Right kidney (tissue), 9 donors: ENCODE results near the gene AQP6.

ENCODE experiments used
- DNase-seq: peaks from one replicate; pipeline ENCODE4 v3.0.0-alpha.2; 2016
- long read RNA-seq, 8 donors: transcript quantifications; one replicate each; lab custom pipeline, GENCODE V29; 2026

Gene AQP6, protein sequence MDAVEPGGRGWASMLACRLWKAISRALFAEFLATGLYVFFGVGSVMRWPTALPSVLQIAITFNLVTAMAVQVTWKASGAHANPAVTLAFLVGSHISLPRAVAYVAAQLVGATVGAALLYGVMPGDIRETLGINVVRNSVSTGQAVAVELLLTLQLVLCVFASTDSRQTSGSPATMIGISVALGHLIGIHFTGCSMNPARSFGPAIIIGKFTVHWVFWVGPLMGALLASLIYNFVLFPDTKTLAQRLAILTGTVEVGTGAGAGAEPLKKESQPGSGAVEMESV
- long read RNA-seq, donor 1, transcript AQP6-201 (4 exons, 1,398 nt), result major isoform, 5 of 11 reads
- long read RNA-seq, donor 1, partial matches to known transcripts, result 0 of 11 reads
- long read RNA-seq, donor 1, other reads (novel, unspliced or antisense), result 6 of 11 reads
- long read RNA-seq, donor 2, transcript AQP6-201 (4 exons, 1,398 nt), result major isoform, 5 of 5 reads
- long read RNA-seq, donor 2, partial matches to known transcripts, result 0 of 5 reads
- long read RNA-seq, donor 2, other reads (novel, unspliced or antisense), result 0 of 5 reads
- long read RNA-seq, donor 3, transcript AQP6-201 (4 exons, 1,398 nt), result major isoform, 8 of 8 reads
- long read RNA-seq, donor 3, partial matches to known transcripts, result 0 of 8 reads
- long read RNA-seq, donor 3, other reads (novel, unspliced or antisense), result 0 of 8 reads
- long read RNA-seq, donor 4, transcript AQP6-201 (4 exons, 1,398 nt), result major isoform, 8 of 8 reads
- long read RNA-seq, donor 4, partial matches to known transcripts, result 0 of 8 reads
- long read RNA-seq, donor 4, other reads (novel, unspliced or antisense), result 0 of 8 reads
- long read RNA-seq, donor 5, transcript AQP6-201 (4 exons, 1,398 nt), result major isoform, 6 of 6 reads
- long read RNA-seq, donor 5, partial matches to known transcripts, result 0 of 6 reads
- long read RNA-seq, donor 5, other reads (novel, unspliced or antisense), result 0 of 6 reads
- long read RNA-seq, donor 6, transcript AQP6-201 (4 exons, 1,398 nt), result major isoform, 5 of 5 reads
- long read RNA-seq, donor 6, partial matches to known transcripts, result 0 of 5 reads
- long read RNA-seq, donor 6, other reads (novel, unspliced or antisense), result 0 of 5 reads
- long read RNA-seq, donor 7, transcript AQP6-201 (4 exons, 1,398 nt), result major isoform, 7 of 7 reads
- long read RNA-seq, donor 7, partial matches to known transcripts, result 0 of 7 reads
- long read RNA-seq, donor 7, other reads (novel, unspliced or antisense), result 0 of 7 reads
- long read RNA-seq, donor 8, partial matches to known transcripts, result 0 of 4 reads
- long read RNA-seq, donor 8, other reads (novel, unspliced or antisense), result 0 of 4 reads

DNA sequence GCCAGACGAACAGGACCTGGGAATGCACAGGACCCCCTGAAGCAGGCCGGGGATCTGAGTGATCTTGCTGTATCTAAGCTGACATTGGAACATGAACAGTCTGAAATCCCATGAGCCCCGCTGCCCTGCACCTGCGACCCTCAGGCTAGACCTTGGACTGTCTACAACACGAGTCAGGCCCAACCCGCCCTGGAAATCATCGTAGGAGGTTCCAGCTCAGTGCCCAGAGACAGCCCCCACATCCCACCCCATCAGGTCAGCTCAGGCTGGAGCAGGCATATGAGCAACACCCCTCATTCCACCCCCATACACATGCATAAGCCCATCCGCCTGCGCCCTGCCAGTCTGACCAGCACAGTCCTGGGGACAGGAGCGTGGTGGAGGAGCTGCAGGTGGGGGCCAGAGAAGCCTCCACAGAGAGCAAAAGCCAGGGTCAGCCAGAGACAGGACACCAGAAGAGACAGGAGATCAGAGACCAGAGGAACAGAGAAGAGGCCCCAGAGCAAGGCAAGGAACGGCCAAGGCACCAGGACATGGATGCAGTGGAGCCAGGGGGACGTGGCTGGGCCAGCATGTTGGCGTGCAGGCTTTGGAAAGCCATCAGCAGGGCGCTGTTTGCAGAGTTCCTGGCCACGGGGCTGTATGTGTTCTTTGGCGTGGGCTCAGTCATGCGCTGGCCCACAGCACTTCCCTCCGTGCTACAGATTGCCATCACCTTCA is at the start of gene AQP6:
AQP6 (plus strand) TSS at position 307 of the 720 bp plus-strand sequence; CDS start at position 534, 227 bp downstream.
- peak; percentile 39 for DNase-seq

DNA sequence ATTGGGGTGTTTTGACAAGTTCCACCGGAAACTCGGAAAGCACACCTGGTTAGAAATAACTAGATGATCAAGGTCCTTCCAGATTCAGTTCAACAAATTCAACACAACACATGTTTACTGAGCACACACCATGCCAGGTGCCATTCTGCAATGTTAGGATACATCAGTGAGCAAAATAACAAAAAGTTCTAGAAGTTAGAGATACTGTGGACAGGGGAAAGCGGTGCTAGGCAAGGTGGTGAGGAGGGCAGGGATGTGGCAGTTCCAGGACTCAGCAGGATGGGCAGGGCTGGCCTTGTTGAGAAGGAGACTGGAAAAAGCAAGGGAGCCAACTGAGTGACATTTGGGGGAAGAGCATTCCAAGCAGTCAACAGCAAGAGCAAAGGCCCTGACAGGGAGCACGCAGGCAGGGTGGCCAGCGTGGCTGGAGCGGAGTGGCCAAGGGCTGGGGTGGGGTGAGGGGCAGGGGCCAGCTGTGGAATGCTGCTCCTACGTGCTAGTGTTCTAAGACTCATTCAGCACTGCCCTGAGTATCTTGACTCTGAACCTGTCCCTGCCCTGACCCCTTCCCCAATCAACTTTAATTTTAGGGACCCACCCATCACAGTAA is 49.6 kb upstream of the AQP6 start:
- no peak for DNase-seq

DNA sequence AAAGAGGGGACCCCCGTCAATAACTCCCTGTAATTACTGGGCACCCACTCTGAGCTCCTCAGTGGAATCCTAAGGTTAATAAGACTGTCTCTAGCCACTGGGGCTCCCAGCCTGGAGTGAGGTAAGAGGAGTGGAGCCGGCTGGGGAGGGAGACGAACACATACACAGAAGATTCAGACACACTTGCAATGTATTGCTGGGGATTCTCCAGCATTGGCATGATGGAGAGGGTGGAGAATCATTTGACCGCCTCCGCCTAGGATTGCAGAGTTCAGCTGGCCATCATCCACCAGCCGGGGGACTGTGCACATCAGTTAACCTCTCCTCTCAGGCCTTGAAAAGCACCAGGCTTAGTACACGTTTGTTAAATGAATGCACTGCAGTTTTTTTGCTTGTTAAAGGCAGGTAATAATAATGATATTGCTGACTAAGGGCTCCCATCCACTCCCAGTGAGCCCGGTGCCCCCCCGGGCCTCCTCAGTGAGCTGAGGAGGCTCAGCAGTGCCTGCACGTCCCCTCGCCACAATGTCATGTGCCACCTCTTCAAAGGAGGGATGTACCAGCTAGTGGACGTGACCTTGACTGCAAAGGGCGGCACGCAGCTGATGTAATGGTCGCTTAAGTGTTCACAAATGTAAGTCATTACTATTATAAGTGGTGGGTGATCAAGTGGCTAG is 48.7 kb upstream of the AQP6 start:
- DNase-seq, result no peak

DNA sequence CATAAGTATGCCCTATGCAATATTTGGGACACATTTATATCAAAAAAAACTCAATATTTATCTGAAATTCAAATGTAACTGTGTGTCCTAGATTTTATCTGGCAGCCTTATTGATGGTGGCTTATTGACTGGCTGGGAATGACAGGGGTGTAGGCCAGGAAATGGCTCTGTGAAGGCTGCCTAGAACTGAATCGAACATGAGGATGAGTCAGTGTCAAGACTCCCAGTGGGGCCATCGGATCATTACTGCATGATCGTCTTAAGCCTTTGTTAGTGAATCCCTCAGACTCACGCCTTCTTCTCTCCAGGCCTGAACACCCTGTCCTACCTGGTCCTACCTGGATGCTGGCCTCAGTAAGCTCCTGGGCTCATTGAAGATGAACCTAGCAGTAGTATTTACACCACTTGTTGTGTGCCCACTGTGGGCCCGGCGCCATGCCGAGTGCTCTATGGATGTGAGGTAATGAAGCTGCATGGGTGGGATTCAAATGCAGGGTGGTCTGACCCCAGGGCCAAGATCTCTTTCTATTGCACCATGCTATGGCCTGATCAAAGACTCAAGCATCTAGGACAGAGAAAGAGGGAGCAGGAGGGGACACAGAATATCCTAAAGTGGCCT is 48.0 kb upstream of the AQP6 start:
- no peak for DNase-seq

DNA sequence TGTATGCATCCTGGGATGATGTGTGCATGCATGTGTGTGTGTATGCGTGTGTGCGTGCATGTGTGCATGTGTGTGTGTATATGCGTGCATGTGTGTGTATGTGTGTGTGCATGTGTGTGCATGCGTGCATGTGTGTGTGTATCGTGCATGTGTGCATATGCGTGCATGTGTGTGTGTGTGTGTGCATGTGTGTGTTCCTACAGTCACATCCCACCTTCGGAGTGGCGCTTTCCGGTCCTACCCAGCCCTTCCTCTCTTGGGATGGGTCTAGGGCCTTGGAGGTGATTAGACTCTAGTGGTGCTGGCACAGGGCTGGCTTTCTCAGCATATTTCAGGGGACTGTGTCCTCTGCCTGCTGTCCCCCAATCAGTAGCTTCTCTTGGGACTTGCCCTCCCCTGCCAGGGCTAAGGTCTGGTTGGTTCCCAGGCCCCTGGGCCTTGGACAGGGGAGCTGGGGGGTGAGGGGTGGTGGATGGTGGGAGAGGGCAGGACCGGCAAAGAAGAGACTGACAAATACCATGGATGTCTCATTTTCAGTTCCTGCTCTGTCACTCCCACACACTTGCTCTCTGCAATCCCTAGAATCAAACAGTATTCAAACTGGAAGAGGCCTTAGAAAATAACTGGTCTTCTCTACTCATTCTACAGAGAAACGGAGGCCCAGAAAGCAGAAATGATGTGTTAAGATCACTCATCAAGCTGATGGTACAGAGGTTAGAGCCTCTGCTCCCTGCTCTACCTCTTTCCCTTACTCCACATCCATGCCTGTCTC is 47.1 kb upstream of the AQP6 start:
- no peak for DNase-seq

DNA sequence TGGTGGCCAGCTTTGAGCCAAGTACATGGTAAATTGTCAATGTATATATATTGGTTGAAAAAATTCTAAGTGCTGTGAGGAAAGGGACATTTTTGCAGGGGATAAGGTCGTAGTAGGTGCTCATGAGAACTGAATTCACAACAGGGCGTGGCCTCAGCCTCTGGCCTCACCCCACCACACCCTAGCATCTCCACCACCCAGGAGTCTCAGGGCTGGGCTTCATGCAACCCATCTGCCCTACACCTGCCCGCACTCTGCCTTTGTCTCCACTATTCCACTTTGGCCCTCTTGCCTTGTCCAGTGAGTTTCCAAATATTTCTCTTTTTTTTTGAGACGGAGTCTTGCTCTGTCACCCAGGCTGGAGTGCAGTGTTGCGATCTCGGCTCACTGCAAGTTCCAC is 44.3 kb upstream of the AQP6 start:
- DNase-seq, result no peak

DNA sequence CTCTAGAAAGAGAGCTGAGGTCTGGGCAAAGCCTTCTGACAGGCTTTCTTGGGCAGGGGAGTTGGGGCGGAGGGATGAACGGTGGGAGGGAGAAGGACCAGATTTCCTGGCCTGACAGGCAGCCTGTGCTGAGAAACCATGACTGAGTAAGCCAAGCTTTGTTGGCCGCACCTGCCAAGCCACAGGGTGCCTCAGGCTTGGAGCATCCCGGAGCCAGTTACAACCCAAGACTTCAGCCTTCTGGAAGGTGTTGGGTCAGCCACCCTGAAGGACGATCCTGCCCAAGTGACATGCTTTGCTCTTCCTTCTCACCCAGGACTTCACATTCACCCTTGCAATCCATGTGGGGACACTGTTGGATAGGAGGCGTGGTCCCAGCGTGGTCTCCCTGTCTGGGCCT is 43.2 kb upstream of the AQP6 start:
- no peak for DNase-seq

DNA sequence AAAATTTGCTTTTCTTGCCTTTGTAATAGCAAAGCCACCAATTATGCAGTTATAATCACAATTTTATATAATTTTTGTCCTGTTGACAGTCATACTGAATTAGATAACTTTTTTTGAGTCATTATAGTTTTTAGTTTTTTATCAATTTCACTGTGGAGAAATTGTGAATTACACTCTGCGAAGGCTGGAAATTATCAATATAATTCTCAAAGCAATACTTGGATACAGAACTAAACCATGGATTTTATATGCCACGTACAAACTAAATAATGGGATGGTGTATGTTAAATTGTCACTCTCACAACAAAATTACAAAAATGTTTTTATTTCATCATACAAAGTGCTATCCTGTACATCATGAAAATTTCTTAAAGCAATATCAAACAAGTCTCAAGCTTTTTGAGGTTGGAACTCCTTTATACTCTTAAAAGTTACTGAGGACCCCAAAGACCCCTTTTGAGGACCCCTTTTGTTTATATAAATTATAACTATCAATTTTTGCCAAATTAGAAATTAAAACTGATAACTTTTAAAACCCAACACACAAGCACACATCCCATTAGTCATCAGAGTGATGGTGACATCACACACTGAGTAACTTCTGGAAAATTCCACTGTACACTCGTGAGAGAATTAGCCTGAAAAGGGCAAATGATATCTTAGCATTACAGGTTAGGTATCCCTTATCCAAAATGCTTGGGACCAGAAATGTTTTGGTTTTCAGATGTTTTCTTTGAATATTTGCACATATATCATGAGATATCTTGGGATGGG is 42.0 kb upstream of the AQP6 start:
- no peak for DNase-seq

DNA sequence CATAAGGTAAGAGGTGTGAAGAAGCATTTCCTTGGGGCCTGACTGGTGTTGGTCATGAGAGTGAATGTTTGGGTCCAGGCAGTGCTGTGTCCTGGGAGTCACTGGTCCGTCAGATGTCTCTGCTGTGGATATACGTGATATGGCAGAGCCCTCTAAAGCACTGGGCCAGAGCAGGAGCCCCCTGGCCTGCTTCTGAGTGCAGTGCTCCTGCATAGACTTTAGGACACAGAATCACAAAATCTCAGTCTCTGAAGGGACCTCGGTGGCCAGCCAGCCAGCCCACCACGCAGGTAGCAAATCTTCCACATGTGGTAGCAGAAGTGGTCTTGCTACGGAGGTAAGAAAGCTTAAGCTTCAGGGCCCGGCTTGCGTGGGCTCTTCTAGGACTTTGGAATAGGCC is 40.7 kb upstream of the AQP6 start:
- no peak for DNase-seq

DNA sequence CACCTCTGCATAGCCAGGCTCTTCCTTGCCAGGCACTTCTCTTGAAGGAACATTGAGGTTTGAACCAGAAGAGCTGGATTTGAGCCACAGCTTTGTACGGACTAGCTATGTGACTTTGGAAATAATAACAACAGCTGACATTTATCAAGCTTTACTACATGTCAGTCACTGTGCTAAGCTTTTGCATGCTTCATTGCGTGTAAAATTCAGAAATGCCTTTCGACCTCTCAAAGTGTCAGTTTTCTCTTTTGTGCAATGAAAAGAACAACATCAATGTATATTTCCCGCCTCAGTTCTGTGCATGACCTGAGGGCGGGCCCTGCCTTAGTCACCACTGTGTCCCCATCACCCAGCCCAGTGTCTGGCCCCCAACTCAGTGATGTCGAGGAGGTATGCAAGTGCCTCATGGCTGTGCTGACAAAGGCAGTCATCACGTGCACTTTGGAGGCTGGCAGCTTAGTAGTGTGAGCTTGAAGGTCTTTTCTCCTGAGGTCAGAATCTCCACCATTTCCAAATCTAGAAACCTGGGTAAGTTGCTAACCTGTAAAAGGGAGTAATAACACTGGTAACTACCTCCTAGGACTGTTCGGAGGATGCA is 40.1 kb upstream of the AQP6 start:
- DNase-seq, result no peak

DNA sequence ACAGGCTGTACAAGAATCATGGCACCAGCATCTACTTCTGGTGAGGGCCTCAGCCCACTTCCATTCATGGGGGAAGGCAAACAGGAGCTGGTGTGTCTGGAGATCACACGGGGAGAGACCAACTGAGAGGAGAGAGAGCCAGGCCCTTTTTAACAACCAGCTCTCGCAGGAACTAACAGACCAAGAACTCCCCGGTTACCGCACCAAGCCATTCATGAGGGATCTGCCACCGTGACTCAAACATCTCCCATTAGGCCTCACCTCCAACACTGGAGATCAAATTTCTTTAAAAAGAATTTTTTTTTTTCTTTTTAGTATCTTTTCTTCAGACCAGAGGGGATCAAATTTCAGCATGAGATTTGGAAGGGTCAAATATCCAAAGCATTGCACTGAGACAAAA is 39.0 kb upstream of the AQP6 start:
- no peak for DNase-seq

DNA sequence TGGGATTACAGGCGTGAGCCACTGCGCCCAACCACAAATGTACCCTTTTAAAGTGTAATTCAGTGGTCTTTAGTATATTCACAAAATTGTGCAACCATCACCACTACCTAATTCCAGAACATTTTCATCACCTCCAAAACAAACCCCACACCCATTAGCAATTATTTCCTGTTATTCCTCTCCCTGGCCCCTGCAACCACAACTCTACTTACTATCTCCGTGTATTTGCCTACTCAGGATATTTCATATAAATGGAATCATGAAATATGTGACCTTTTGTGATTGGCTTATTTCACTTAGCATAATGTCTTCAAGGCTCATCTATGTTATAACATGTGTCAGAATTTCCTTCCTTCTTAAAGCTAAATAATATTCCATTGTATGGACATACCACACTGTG is 38.2 kb upstream of the AQP6 start:
- DNase-seq, result no peak

DNA sequence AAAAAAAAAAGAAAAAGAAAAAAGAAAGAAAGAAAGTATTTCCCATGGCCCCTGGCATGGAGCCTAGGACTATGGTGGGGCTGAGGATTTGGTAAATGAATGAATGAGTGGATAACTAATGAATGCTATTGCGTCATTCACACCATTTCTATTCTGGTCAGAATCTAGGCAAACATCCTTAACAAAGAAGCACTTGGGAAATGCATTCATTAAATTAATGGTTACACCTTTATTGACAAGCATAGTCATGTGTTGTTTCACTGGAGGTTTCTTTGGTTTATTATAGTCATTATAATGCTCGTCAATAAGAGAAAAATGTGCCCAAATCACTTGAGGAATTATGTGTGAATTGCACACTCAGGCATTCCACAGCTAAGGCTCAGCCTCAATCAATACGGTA is 35.8 kb upstream of the AQP6 start:
- no peak for DNase-seq

DNA sequence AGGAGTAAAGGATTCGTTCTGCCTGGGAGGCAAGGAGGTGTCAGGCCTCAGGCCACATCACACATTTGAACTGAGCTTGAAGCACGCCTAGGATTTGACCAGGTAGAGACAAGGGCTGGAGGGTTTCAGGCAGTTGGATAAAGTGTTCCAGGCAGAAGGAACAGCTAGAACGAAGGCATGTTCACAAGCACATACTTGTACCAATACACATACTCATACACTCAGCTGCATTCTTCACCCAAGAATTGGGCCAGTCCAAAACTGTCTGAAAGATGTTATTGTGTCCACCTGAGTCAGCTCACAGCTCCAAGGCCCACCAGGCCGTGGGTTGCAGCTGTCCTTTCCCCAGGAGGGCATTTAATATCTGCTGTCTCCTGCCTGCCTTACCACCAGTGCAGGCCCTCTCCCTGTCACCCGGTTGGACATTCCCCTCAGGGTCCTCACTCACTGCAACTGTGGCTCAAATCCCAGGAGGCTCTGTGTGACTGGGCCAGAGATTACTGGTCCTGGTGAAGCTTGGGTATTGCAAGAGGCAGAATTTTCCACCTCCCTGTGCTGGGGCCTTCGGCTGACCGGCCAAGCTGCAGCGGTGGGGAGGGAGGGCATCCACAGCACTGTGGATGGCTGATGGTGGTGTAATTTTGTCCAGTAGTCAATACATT is 35.0 kb upstream of the AQP6 start:
- no peak for DNase-seq

DNA sequence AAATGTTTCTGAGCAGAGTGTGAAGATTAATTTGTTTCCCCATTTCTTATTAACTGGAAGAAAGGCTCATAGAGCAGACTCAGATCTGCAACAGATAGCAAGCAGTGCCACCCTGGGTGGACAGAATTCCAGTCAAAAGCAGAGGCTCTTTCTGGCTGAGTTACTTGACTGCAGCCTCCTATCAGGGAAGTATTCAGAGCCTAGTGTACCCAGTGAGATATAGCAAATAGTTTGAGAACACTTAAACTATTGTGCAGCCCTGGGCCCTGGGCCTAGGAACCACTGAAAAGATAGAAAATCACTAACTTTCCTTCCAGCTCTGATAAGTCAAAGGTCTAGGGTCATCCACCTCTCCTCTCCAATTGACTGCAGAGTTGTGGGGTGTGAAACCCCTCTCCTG is 33.4 kb upstream of the AQP6 start:
- no peak for DNase-seq

DNA sequence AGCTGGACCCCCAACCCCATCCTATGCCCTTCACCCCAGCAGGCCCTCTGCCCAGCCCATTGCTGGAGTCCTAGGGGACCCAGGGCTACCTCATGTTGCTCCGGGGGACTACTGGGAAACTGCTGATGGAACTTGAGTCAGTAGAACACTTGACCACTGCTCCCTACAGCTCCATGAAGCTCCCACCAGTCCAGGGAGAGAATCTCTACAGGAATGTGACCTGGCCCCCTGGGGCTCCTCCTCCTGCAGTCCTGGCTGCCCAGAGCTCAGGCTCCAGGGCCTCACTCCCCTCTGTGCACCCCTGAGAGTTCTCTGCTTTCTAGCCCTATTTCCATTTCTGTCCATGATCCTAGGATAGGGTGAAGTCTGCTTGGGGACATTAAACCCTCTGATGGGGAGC is 33.0 kb upstream of the AQP6 start:
- DNase-seq, result no peak
